Natural killer cell treated with Interleukin-12 subunit alpha and Interleukin-12 subunit beta and Interleukin-15 and Interleukin-18, amount 100 ng/mL, for 72 hours (primary cell): ENCODE results near the gene MTHFD2L. TPM values are rescaled to one million over a fixed set of nuclear protein-coding genes. Genes with fewer than 3 reads are reported as not detected.

Experiments used
- ATAC-seq, 2 donors: fragments of 150-1000 bp; cut with Tn5 transposase in 1 of 2; sonication (Bioruptor Pico), chemical (Tn5 transposase) in 1 of 2; 2 replicates each; pipeline ENCODE4 v1.10.0; 2021
- DNase-seq: peaks from one replicate; pipeline ENCODE4 v3.0.0; 2022; ENCODE audit warnings: low spot score
- H3K27ac Mint-ChIP-seq, 2 donors: 1 replicate in 1 of 2; 2 replicates in 1 of 2; pipeline ENCODE4 v1.8.0; 2022; ENCODE audit warnings: mixed read lengths in 2 of 2, mild to moderate bottlenecking in 1 of 2, moderate library complexity in 1 of 2
- H3K27me3 Mint-ChIP-seq, 2 donors: 1 replicate in 1 of 2; 2 replicates in 1 of 2; pipeline ENCODE4 v1.8.0; 2022; ENCODE audit warnings: mixed read lengths in 2 of 2
- H3K36me3 Mint-ChIP-seq: one replicate; pipeline ENCODE4 v1.8.0; 2022; ENCODE audit warnings: mixed read lengths
- H3K4me1 Mint-ChIP-seq, 2 donors: 1 replicate in 1 of 2; 2 replicates in 1 of 2; pipeline ENCODE4 v1.8.0; 2022; ENCODE audit warnings: low read depth in 2 of 2, mixed read lengths in 2 of 2, mild to moderate bottlenecking in 1 of 2
- H3K4me3 Mint-ChIP-seq: one replicate; pipeline ENCODE4 v1.8.0; 2022; ENCODE audit warnings: mixed read lengths
- H3K9me3 Mint-ChIP-seq: 2 replicates; pipeline ENCODE4 v1.8.0; 2022; ENCODE audit warnings: mixed read lengths
- total RNA-seq, 2 donors: library from RNA; stranded (reverse); gene quantifications; one replicate each; pipeline ENCODE4 v1.2.3, GENCODE V29; 2022

MTHFD2L gene
- total RNA-seq, 2 donors from 2014 or later, result 8.4 to 14.5 TPM

DNA sequence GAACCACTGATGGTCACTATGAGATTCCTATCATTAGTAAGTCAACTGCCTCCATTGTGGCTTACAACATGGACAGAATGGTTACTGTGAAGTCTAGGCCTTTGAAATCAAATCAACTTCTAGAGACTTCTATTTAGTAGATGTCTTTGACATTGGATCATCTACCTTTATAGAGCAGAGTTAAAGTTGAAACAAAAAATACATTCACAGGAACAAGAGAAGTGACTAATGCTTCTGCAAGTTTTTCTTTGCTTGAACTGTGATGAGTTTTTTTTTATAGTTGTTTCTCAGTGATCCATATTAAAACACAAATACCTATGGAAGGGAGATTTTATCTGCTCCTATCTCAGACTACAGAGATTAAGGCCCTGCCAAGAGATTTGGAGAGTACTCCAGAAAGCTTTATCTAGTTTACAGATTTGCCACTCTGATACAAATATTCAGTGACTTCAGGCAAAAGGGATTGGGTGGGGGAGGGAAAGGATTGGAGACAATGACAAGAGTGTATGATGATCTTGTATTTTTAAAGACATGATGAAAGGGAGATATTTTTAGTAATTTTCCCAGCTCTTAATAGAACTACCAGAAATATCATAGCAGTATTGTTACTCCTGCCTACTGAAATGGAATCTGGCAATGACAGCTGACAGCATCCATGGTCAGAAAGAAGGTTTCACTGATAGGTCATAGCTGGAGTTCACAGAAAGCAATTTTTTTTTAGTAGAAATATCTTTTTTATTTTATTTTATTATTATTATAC lies 134.4 kb downstream of the MTHFD2L start:
- DNase-seq (no peak), ATAC-seq (no peak)
- Mint-ChIP-seq H3K27ac (no peak overlapping the region), H3K27me3 (no peaks in the 10 kb centered on the region), H3K4me3 (no peak overlapping the region), H3K36me3 (no peaks in the 10 kb centered on the region), H3K9me3 (peaks cover 6% of the 10 kb centered on the region), H3K4me1 (no peaks in the 10 kb centered on the region)

GRCh38 chr4:74293558-74293957 lies 135.6 kb downstream of the MTHFD2L start:
- H3K27me3 Mint-ChIP-seq, result no peaks in the 10 kb centered on the region

GRCh38 chr4:74294681-74295080 lies 136.8 kb downstream of the MTHFD2L start:
- H3K4me3 Mint-ChIP-seq, result no peak overlapping the region
- H3K27ac Mint-ChIP-seq, result no peak overlapping the region
- no peaks in the 10 kb centered on the region for H3K36me3 Mint-ChIP-seq
- H3K4me1 Mint-ChIP-seq, result no peaks in the 10 kb centered on the region
- H3K9me3 Mint-ChIP-seq, result peaks cover 6% of the 10 kb centered on the region
- H3K27me3 Mint-ChIP-seq, result no peaks in the 10 kb centered on the region
- ATAC-seq, result no peak
- no peak for DNase-seq

More at GRCh38 chr4:74293558-74293957, 135.6 kb downstream of the MTHFD2L start:
- Mint-ChIP-seq H3K4me1 (no peaks in the 10 kb centered on the region), H3K27ac (no peak overlapping the region), H3K9me3 (peaks cover 6% of the 10 kb centered on the region), H3K4me3 (no peak overlapping the region), H3K36me3 (no peaks in the 10 kb centered on the region)
- no peak for ATAC-seq
- no peak for DNase-seq

- Mint-ChIP-seq H3K9me3 (peaks cover 3% of the 10 kb centered on the region), H3K36me3 (no peaks in the 10 kb centered on the region), H3K4me3 (no peak overlapping the region), H3K4me1 (no peaks in the 10 kb centered on the region), H3K27ac (no peak overlapping the region), H3K27me3 (peaks cover 0 to 2% of the 10 kb centered on the region in 2 donors)
- no peak for ATAC-seq
- no peak for DNase-seq
These were observed 139.6 kb downstream of the MTHFD2L start for GRCh38 chr4:74297539-74297938.

GRCh38 chr4:74304095-74304625 lies 146.2 kb downstream of the MTHFD2L start:
- H3K36me3 Mint-ChIP-seq, result no peaks in the 10 kb centered on the region
- H3K4me1 Mint-ChIP-seq, result no peaks in the 10 kb centered on the region
- ATAC-seq (no peak), DNase-seq (no peak)
- no peak overlapping the region for H3K4me3 Mint-ChIP-seq
- no peaks in the 10 kb centered on the region for H3K9me3 Mint-ChIP-seq
- peaks cover 0 to 2% of the 10 kb centered on the region in 2 donors for H3K27me3 Mint-ChIP-seq
- no peak overlapping the region for H3K27ac Mint-ChIP-seq

DNA sequence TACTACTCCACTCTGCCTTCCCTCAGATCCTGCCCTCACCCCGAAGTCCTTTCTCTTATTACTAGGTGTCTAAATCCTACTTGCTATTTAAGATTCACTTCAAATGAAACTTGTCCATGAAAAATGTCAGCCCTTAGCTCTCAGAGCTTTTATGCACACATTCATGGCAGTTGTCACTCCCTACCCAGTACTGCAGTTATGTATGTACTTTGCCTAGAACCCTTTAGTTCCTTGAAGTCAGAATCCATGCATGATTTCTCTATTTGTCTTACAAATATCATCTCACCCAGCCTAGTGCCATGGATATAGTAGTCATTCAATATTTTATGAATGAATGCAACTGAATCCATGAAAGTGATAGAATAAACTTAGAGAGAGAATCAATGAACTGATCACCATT lies 147.1 kb downstream of the MTHFD2L start:
- Mint-ChIP-seq H3K4me3 (no peak overlapping the region), H3K27me3 (peaks cover 0 to 2% of the 10 kb centered on the region in 2 donors), H3K27ac (no peak overlapping the region), H3K4me1 (no peaks in the 10 kb centered on the region), H3K36me3 (no peaks in the 10 kb centered on the region), H3K9me3 (no peaks in the 10 kb centered on the region)
- DNase-seq (no peak), ATAC-seq (no peak)

DNA sequence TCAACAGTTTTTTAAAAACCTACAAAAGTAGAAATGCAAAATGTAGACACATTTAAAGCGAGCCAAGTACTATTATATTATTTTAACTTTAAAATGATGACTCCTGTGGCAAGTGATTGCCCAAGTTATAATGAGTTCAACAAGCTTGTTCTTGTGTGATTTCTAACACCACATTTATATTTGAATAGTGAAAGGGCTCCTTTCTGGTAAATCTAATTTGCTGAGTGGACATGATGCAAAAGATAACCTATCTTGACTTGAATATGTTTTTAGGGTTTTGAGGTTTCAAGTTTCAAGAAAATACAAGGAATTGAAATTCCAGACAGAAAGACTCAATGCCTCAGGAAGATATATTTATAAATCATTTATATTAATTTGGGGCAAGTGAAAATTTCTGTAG lies 149.3 kb downstream of the MTHFD2L start:
- H3K36me3 Mint-ChIP-seq, result no peaks in the 10 kb centered on the region

DNA sequence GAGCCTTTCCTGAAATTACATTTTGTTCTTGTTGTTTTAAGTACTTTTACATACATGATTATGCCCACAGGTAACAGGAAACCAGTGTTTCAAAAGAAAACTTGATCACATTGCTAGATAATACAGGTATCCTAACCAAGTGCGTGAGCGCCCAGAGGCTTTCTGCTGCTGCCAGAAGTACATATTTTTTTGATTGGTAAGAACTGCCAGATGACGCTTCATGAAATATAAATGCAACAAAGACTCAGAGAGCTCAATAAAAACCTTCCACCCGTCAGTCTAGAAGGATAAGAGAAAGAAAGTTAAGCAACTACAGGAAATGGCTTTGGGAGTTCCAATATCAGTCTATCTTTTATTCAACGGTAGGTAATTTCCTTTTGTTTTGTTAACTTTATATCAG lies 150.3 kb downstream of the MTHFD2L start, which contains the start of gene EPGN:
TSS of gene EPGN (plus strand) at position 256 of the 400 bp plus-strand sequence. CDS start at position 320, 64 bp downstream.
- Mint-ChIP-seq H3K4me1 (no peaks in the 10 kb centered on the region), H3K9me3 (no peaks in the 10 kb centered on the region), H3K27me3 (no peaks in the 10 kb centered on the region), H3K27ac (no peak within 1 kb of the TSS), H3K4me3 (no peak within 1 kb of the TSS), H3K36me3 (no peaks in the 10 kb centered on the region)
- ATAC-seq, result no peak
- DNase-seq, result no peak

More for the DNA sequence above, 149.3 kb downstream of the MTHFD2L start:
- H3K9me3 Mint-ChIP-seq, result no peaks in the 10 kb centered on the region
- no peak for ATAC-seq
- H3K27me3 Mint-ChIP-seq, result no peaks in the 10 kb centered on the region
- no peak overlapping the region for H3K4me3 Mint-ChIP-seq
- H3K27ac Mint-ChIP-seq, result no peak overlapping the region
- no peaks in the 10 kb centered on the region for H3K4me1 Mint-ChIP-seq
- DNase-seq, result no peak

- Mint-ChIP-seq H3K9me3 (no peaks in the 10 kb centered on the region), H3K36me3 (no peaks in the 10 kb centered on the region), H3K4me1 (no peaks in the 10 kb centered on the region), H3K27ac (no peak overlapping the region), H3K27me3 (no peaks in the 10 kb centered on the region), H3K4me3 (no peak overlapping the region)
- no peak for ATAC-seq
- DNase-seq, result no peak
These were observed 151.3 kb downstream of the MTHFD2L start for GRCh38 chr4:74309223-74309622.

DNA sequence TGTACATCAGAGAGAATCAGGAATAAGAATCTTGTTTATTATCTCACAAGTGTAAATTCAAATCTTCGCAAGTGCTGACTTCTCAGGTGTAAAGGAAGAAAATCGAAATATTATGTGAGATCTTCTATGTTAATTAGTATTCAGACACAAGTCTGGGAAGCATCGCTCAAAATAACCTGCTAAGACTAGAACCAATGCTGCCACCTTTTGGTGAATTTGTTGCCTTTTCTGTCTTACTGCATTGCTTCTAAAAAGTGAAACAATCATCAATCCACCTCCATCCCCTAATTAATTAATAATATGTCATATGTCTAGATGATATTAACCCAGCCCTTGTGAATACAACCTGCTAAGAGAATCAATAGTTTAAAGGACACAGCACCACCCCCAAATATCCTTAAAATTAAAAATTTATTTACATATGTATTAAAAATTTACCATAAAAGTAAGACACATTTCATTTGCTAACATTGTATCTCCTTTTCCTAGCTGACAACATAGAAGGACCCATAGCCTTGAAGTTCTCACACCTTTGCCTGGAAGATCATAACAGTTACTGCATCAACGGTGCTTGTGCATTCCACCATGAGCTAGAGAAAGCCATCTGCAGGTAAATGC lies 153.9 kb downstream of the MTHFD2L start:
- Mint-ChIP-seq H3K4me1 (no peaks in the 10 kb centered on the region), H3K27me3 (peaks cover 0 to 2% of the 10 kb centered on the region in 2 donors), H3K9me3 (no peaks in the 10 kb centered on the region), H3K4me3 (no peak overlapping the region), H3K27ac (no peak overlapping the region), H3K36me3 (no peaks in the 10 kb centered on the region)
- ATAC-seq (no peak), DNase-seq (no peak)

GRCh38 chr4:74314329-74314728 lies 156.4 kb downstream of the MTHFD2L start:
- Mint-ChIP-seq H3K36me3 (no peaks in the 10 kb centered on the region), H3K27ac (no peak overlapping the region), H3K4me3 (no peak overlapping the region), H3K9me3 (no peaks in the 10 kb centered on the region), H3K4me1 (no peaks in the 10 kb centered on the region), H3K27me3 (peaks cover 0 to 2% of the 10 kb centered on the region in 2 donors)
- DNase-seq (no peak), ATAC-seq (no peak)

DNA sequence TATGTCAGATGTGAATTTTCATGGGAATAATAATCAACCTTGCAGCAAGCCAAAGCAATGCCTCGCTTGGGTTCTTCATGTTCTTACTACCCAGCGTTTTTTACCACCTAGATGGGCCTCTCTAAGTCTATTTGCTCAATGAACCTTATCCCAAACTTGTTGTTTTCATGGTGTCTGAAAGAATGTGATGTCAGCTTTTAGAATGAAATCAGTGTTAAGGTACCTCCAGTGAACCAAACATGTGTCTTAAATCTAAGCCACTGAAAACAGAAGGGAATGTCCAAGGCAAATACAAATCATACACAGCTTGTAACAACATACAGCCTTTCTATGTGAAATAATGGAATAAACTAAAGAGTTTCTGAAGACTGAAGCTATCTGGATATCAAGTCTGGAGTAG lies 157.0 kb downstream of the MTHFD2L start:
- H3K4me3 Mint-ChIP-seq, result no peak overlapping the region
- no peak for ATAC-seq
- no peaks in the 10 kb centered on the region for H3K36me3 Mint-ChIP-seq
- H3K27ac Mint-ChIP-seq, result no peak overlapping the region
- H3K4me1 Mint-ChIP-seq, result no peaks in the 10 kb centered on the region
- H3K27me3 Mint-ChIP-seq, result peaks cover 0 to 2% of the 10 kb centered on the region in 2 donors
- H3K9me3 Mint-ChIP-seq, result no peaks in the 10 kb centered on the region
- DNase-seq, result no peak

DNA sequence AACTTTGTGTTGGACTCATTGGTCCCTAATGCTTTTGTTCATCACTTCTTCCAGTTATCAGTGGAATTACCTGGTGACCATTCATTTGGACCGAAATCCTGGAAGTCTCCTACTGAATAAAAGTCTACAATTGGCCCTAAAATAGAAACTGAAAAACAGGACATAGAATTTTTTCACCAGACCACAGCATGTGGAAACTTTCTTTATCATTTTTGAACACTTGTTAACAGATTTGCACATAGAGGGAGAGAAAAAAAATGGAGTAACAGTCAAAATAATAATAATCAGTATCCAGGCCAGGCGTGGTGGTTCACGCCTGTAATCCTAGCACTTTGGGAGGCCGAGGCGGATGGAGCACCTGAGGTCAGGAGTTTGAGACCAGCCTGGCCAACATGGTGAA lies 157.5 kb downstream of the MTHFD2L start:
- Mint-ChIP-seq H3K27ac (no peak overlapping the region), H3K36me3 (no peaks in the 10 kb centered on the region), H3K9me3 (no peaks in the 10 kb centered on the region), H3K4me1 (no peaks in the 10 kb centered on the region), H3K27me3 (peaks cover 0 to 2% of the 10 kb centered on the region in 2 donors), H3K4me3 (no peak overlapping the region)
- DNase-seq (no peak), ATAC-seq (no peak)

DNA sequence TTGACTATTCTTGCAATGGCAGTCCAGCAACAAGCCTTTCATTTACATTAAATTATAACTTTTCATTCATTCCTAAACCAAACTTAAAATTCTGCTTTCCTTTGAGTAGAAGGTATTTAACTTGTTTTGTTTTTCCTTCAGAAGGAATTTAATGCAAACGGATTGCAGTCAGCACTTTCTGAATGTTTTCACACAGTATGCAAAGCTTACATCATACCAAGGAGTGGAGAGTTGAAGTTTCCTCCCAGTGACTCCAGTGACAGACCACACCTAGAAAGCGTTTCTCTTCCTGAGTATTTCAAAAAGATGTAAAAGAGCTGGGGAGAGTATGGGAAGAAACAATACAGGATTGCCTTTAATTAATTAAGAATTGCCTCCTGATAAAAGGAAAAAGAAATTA lies 158.5 kb downstream of the MTHFD2L start:
- Mint-ChIP-seq H3K4me3 (no peak overlapping the region), H3K36me3 (no peaks in the 10 kb centered on the region), H3K27ac (no peak overlapping the region), H3K9me3 (no peaks in the 10 kb centered on the region), H3K27me3 (peaks cover 8% of the 10 kb centered on the region in 2 donors), H3K4me1 (peaks cover 0 to 5% of the 10 kb centered on the region in 2 donors)
- ATAC-seq (no peak), DNase-seq (no peak)
